Measurements from ENCODE around the gene EML2.

DNA sequence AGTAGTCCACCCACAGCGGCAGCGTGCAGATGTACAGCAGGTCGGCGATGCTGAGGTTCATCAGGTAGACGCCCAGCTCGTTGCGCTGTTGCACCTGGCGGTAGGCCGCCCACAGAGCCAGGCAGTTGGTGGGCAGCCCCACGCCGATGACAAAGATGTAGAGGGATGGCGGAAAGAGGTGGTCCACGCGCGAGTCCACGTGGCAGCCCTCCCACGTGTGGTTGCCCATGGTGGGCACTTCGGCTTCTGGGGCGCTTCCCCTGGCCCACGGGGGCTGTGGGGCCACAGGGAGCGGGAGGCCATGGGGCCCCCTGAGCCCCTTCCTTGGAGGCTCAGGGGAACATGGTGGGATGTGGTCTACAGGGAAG, 47.6 kb downstream of the EML2 start:
- TF ChIP-seq TAF1 (IDR thresholded peaks at IDR 0.05; ENCODE audit: borderline replicate concordance, low read depth, low read length) (no peak), POLR2A (IDR thresholded peaks at IDR 0.05; ENCODE audit: low read depth, low read length) (no peak), POLR2AphosphoS5 (IDR thresholded peaks at IDR 0.05; ENCODE audit: low read depth, low read length) (no peak)

All from GM12892 (cell line).